Adipocyte (in vitro differentiated cells): ENCODE results near the gene SYTL5.

Experiments used
- DNase-seq: peaks from one replicate; pipeline ENCODE4 v3.0.0-alpha.2; 2015; ENCODE audit warnings: low read depth
- H3K27me3 ChIP-seq: replicated peaks from 2 replicates; pipeline ENCODE4 v1.7.0; 2013; ENCODE audit warnings: mild to moderate bottlenecking, low read length, moderate library complexity; ENCODE audit not compliant: control insufficient read depth, insufficient read depth
- H3K36me3 ChIP-seq: 2 replicates; pipeline ENCODE4 v1.7.0; 2013; ENCODE audit warnings: low read length, mild to moderate bottlenecking, moderate library complexity; ENCODE audit not compliant: control insufficient read depth, insufficient read depth, severe bottlenecking
- H3K4me1 ChIP-seq: 2 replicates; pipeline ENCODE4 v1.7.0; 2013; ENCODE audit warnings: mild to moderate bottlenecking, low read length, moderate library complexity; ENCODE audit not compliant: control insufficient read depth, insufficient read depth
- H3K4me3 ChIP-seq: 2 replicates; pipeline ENCODE4 v1.7.0; 2013; ENCODE audit warnings: mild to moderate bottlenecking, low read length, moderate library complexity
- H3K9ac ChIP-seq: 2 replicates; pipeline ENCODE4 v1.7.0; 2013; ENCODE audit warnings: mild to moderate bottlenecking, low read length, moderate library complexity
- H3K9me3 ChIP-seq: 2 replicates; pipeline ENCODE4 v1.7.0; 2013; ENCODE audit warnings: mild to moderate bottlenecking, low read length, moderate library complexity; ENCODE audit not compliant: control insufficient read depth

The SYTL5 gene

DNA sequence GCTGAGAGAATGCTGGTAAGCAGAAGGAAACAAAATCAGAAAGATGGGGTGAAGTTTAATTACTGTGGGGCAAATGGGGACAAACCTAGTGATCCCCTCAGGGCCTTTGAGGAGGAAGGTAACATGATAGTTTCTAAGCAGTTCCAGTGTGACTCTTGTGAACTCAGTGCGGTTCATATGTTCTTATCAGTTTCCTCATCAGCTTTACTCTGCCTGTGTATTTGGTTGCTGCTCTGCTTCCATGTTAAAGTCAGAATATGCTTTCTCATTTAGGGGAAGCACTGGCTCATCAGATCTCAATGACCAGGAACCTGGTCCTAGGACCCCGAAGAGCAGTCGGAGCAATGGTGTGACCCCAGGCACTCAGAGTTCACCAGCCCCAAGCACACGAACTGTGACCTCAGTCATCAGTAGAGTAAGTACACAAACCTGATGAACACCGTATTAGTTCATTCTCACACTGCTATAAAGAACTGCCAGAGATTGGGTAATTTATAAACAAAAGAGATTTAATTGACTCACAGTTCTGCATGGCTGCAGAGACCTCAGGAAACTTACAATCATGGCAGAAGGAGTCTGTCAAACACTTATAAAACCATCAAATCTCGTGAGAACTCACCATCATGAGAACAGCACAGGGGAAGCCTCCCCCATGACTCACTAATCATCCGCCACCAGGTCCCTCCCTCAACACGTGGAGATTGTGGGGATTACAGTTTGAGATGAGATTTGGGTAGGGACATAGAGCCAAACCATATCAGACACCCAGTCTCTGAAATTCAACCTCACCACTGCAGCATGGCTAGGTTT, 83.0 kb downstream of the SYTL5 start:
- Histone ChIP-seq H3K4me3 (no peak overlapping the region), H3K27me3 (peaks cover 10% of the 10 kb centered on the region), H3K4me1 (no peaks in the 10 kb centered on the region), H3K9me3 (no peaks in the 10 kb centered on the region), H3K36me3 (no peaks in the 10 kb centered on the region), H3K9ac (no peak overlapping the region)
- DNase-seq = no peak

- Histone ChIP-seq H3K4me1 (no peaks in the 10 kb centered on the region), H3K4me3 (no peak overlapping the region), H3K27me3 (peaks cover 8% of the 10 kb centered on the region), H3K36me3 (no peaks in the 10 kb centered on the region), H3K9me3 (peaks cover 21% of the 10 kb centered on the region), H3K9ac (no peak overlapping the region)
- DNase-seq = peak; percentile 36
These were observed 89.7 kb downstream of the SYTL5 start for GRCh38 chrX:38095971-38096529.

- no peaks in the 10 kb centered on the region for H3K36me3 ChIP-seq
- H3K4me1 ChIP-seq = no peaks in the 10 kb centered on the region
- no peaks in the 10 kb centered on the region for H3K27me3 ChIP-seq
- no peak overlapping the region for H3K4me3 ChIP-seq
- no peak overlapping the region for H3K9ac ChIP-seq
- peaks cover 21% of the 10 kb centered on the region for H3K9me3 ChIP-seq
- no peak for DNase-seq
These were observed 93.3 kb downstream of the SYTL5 start for GRCh38 chrX:38099688-38100087.

DNA sequence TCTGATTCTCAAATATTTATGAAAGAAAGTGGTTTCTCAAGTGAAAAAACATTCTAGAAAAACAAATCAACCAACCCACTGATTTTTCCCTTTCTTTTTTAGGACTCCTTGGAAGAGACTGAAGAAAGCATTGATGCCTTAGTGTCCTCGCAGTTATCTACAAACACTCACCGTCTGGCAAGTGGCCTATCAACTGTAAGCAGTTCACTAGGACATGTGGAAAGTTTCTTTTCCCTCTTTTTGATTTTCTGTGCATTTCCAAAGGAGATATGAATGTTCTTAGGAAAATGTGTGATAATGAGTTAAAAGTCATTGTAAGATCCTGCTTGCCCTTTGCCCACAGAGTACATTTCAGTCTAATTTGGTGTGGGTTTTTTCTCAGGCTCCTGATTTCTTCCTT, 95.9 kb downstream of the SYTL5 start:
- Histone ChIP-seq H3K36me3 (no peaks in the 10 kb centered on the region), H3K4me1 (peaks cover 8% of the 10 kb centered on the region), H3K9ac (no peak overlapping the region), H3K4me3 (no peak overlapping the region), H3K27me3 (peaks cover 12% of the 10 kb centered on the region), H3K9me3 (peaks cover 21% of the 10 kb centered on the region)
- DNase-seq = no peak

- Histone ChIP-seq H3K27me3 (peaks cover 12% of the 10 kb centered on the region), H3K4me3 (no peak overlapping the region), H3K4me1 (peaks cover 8% of the 10 kb centered on the region), H3K9me3 (peaks cover 21% of the 10 kb centered on the region), H3K36me3 (no peaks in the 10 kb centered on the region), H3K9ac (no peak overlapping the region)
- DNase-seq = no peak
These were observed 96.5 kb downstream of the SYTL5 start for GRCh38 chrX:38102875-38103274.

- H3K4me3 ChIP-seq = no peak overlapping the region
- no peak overlapping the region for H3K9ac ChIP-seq
- H3K27me3 ChIP-seq = peaks cover 12% of the 10 kb centered on the region
- H3K4me1 ChIP-seq = peaks cover 8% of the 10 kb centered on the region
- no peaks in the 10 kb centered on the region for H3K36me3 ChIP-seq
- peaks cover 16% of the 10 kb centered on the region for H3K9me3 ChIP-seq
- no peak for DNase-seq
These were observed 97.8 kb downstream of the SYTL5 start for GRCh38 chrX:38103857-38104812.

DNA sequence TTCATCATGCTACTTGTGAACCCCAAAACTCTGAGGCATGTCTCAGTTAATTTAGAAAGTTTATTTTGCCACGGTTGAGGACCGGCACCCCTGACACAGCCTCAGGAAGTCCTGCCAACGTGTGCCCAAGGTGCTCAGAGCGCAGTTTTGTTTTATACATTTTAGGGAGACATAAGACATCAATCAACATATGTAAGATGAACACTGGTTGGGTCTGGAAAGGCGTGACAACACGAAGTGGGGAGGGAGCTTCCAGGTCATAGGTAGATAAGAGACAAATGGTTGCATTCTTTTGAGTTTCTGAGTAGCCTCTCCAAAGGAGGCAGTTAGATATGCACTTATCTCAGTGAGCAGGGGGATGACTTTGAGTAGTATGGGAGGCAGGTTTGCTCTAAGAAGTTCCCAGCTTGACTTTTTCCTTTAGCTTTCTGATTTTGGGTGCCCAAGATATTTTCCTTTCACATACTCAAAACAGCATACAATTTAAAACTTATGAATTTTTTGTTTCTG, 98.9 kb downstream of the SYTL5 start:
- no peak for DNase-seq
- H3K9ac ChIP-seq = no peak overlapping the region

GRCh38 chrX:38106991-38107655, 100.8 kb downstream of the SYTL5 start:
- H3K36me3 ChIP-seq = no peaks in the 10 kb centered on the region
- no peak overlapping the region for H3K9ac ChIP-seq
- peaks cover 12% of the 10 kb centered on the region for H3K27me3 ChIP-seq
- DNase-seq = no peak
- no peak overlapping the region for H3K4me3 ChIP-seq
- H3K4me1 ChIP-seq = peaks cover 8% of the 10 kb centered on the region
- H3K9me3 ChIP-seq = no peaks in the 10 kb centered on the region

More for the DNA sequence above, 98.9 kb downstream of the SYTL5 start:
- H3K4me3 ChIP-seq = no peak overlapping the region
- peaks cover 4% of the 10 kb centered on the region for H3K9me3 ChIP-seq
- H3K4me1 ChIP-seq = peaks cover 8% of the 10 kb centered on the region
- peaks cover 12% of the 10 kb centered on the region for H3K27me3 ChIP-seq
- no peaks in the 10 kb centered on the region for H3K36me3 ChIP-seq

- H3K4me3 ChIP-seq = no peak overlapping the region
- H3K9ac ChIP-seq = no peak overlapping the region
- H3K36me3 ChIP-seq = no peaks in the 10 kb centered on the region
- H3K9me3 ChIP-seq = no peaks in the 10 kb centered on the region
- peaks cover 12% of the 10 kb centered on the region for H3K27me3 ChIP-seq
- DNase-seq = no peak
- peaks cover 8% of the 10 kb centered on the region for H3K4me1 ChIP-seq
These were observed 102.0 kb downstream of the SYTL5 start for GRCh38 chrX:38108364-38108763.

DNA sequence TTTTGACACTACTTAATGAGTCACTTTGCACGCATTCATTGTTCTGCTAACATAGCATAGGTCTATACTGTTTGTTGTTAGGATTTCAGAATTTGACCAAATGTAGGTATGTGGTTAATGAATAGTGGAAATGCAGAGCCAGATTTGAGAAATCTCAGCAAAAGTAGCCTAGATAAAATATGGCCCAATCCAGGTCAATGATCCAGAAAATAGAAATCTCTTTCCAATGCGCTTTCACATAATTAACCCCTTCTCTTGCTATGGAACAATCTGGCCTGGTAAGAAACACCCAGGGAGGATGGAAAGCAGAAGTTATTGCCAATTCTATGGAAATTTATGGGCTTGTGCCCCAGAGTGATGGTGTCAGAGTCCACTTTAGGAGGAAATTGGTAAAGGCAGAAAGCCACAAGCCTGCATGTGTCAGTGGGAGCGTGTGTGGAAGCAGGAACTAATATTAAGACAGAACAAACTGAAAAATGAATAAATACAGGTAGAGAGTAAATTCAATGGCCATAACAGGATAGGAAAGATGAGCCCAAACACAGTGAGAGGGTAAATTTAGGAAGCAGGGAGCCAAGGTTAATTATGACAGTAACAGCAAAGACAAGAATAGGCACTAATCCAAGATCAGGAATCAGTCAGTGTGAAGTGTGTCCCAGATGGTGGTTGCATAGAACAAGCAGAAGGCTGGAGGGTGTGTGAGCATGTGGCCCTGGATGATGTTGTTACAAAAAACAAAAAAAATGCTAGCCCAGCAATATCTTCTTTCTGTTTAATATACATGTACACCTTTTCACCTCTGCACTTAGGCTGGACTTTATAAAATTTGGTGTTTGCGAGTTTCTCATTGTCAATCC, 102.9 kb downstream of the SYTL5 start:
- Histone ChIP-seq H3K4me3 (no peak overlapping the region), H3K9me3 (no peaks in the 10 kb centered on the region), H3K4me1 (peaks cover 8% of the 10 kb centered on the region), H3K36me3 (no peaks in the 10 kb centered on the region), H3K9ac (no peak overlapping the region), H3K27me3 (peaks cover 12% of the 10 kb centered on the region)
- no peak for DNase-seq
